Astrocyte (in vitro differentiated cells and primary cell): ENCODE results near the gene AXL.

Experiments
- CTCF ChIP-seq: IDR thresholded peaks from 2 replicates; pipeline ENCODE4 v1.5.1; 2011; ENCODE audit warnings: low read depth, mild to moderate bottlenecking, inconsistent platforms, low read length, moderate library complexity; ENCODE audit not compliant: insufficient read depth
- EZH2 ChIP-seq: IDR thresholded peaks from 2 replicates; pipeline ENCODE4 v1.6.1; 2012; ENCODE audit warnings: mild to moderate bottlenecking, low read length, inconsistent platforms; ENCODE audit not compliant: insufficient read depth

GRCh38 chr19:41299755-41300089 is 80.7 kb downstream of the AXL start:
- TF ChIP-seq CTCF = no peak
- TF ChIP-seq EZH2 = no peak
